Naive B cell (primary cell): ENCODE measurements around the gene IFT74. TPM values are rescaled to one million over a fixed set of nuclear protein-coding genes. Genes with fewer than 3 reads are reported as not detected.
A peak's percentile ranks its signal among the peaks of the same experiment; 100 is the strongest.
"Not testable (repeated sequence)": the region's sequence is repeated elsewhere in the genome, so short reads cannot be mapped to it uniquely, and the experiment has no call there.

Experiments used
- ATAC-seq, 2 donors: fragments of 150-1000 bp; cut with Tn5 transposase; 2 replicates each; pipeline ENCODE4 v1.10.0; 2021; ENCODE audit warnings: low read depth in 2 of 2, mild to moderate bottlenecking in 2 of 2, moderate library complexity in 2 of 2
- DNase-seq: peaks from one replicate; pipeline ENCODE4 v3.0.0; 2022
- H3K27ac Mint-ChIP-seq, 6 donors: one replicate each; pipeline ENCODE4 v1.8.0; 2020 to 2022; ENCODE audit warnings: mild to moderate bottlenecking in 6 of 6, mixed read lengths in 6 of 6, moderate library complexity in 5 of 6, inconsistent platforms in 2 of 6
- H3K27me3 Mint-ChIP-seq, 3 donors: one replicate each; pipeline ENCODE4 v1.8.0; 2021 to 2022; ENCODE audit warnings: mixed read lengths in 3 of 3, mild to moderate bottlenecking in 1 of 3
- H3K36me3 Mint-ChIP-seq, 2 donors: one replicate each; pipeline ENCODE4 v1.8.0; 2020 to 2022; ENCODE audit warnings: mixed read lengths in 2 of 2, inconsistent platforms in 1 of 2, mild to moderate bottlenecking in 1 of 2
- H3K4me1 Mint-ChIP-seq, 3 donors: one replicate each; pipeline ENCODE4 v1.8.0; 2020 to 2022; ENCODE audit warnings: mixed read lengths in 3 of 3, inconsistent platforms in 1 of 3, mild to moderate bottlenecking in 1 of 3, moderate library complexity in 1 of 3
- H3K4me3 Mint-ChIP-seq, 8 donors: one replicate each; pipeline ENCODE4 v1.8.0; 2020 to 2022; ENCODE audit warnings: mild to moderate bottlenecking in 8 of 8, mixed read lengths in 8 of 8, moderate library complexity in 8 of 8, inconsistent platforms in 2 of 8
- H3K9me3 Mint-ChIP-seq, 7 donors: one replicate each; pipeline ENCODE4 v1.8.0; 2020 to 2022; ENCODE audit warnings: mixed read lengths in 7 of 7, mild to moderate bottlenecking in 5 of 7, inconsistent platforms in 2 of 7, moderate library complexity in 1 of 7
- polyA plus RNA-seq, 6 donors: library from polyadenylated mRNA; unstranded; fragments of 300-500 nt; fragmentation: Illumina TruSeq; gene quantifications; one replicate each; pipeline ENCODE4 v1.2.3, GENCODE V29; 2021; ENCODE audit warnings: low read depth in 6 of 6

Gene IFT74
- polyA plus RNA-seq, 6 donors from 2014 or later: 5.9 to 15.6 (median 12.8) TPM

GRCh38 chr9:27059412-27059811, 103.2 kb downstream of the IFT74 start:
- H3K27me3 Mint-ChIP-seq: no peaks in the 10 kb centered on the region

GRCh38 chr9:27059907-27060306, 103.7 kb downstream of the IFT74 start:
- Mint-ChIP-seq H3K36me3 (peaks cover 0 to 18% of the 10 kb centered on the region in 2 donors), H3K27me3 (no peaks in the 10 kb centered on the region), H3K9me3 (no peaks in the 10 kb centered on the region), H3K4me1 (no peaks in the 10 kb centered on the region), H3K27ac (no peak overlapping the region), H3K4me3 (no peak overlapping the region)
- ATAC-seq (no peak), DNase-seq (no peak)

More at GRCh38 chr9:27059412-27059811, 103.2 kb downstream of the IFT74 start:
- Mint-ChIP-seq H3K9me3 (no peaks in the 10 kb centered on the region), H3K27ac (no peak overlapping the region), H3K4me1 (no peaks in the 10 kb centered on the region), H3K36me3 (peaks cover 0 to 23% of the 10 kb centered on the region in 2 donors), H3K4me3 (no peak overlapping the region)
- DNase-seq (no peak), ATAC-seq (no peak)

DNA sequence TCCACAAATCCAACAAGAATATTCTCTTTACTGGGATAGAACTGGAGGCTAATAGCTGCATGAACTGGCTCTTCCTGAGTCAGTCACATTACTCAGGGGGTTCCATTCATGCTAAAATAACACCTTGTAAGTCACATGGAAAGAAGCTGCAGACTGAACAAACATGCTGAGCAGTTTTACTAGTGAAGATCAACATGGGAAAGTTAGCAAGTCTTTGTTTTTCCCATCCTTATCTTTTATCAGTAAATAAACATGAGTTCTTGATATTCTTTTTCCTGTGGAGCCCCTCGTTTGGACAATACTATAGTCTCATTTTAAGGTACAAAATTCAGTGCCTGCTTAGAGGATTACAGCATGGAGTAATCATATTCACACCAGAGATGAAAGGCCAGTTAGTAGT, 109.1 kb downstream of the IFT74 start:
- H3K4me1 Mint-ChIP-seq: no peaks in the 10 kb centered on the region
- no peak overlapping the region for H3K27ac Mint-ChIP-seq
- H3K36me3 Mint-ChIP-seq: peaks cover 0 to 5% of the 10 kb centered on the region in 2 donors
- H3K9me3 Mint-ChIP-seq: no peaks in the 10 kb centered on the region
- ATAC-seq: no peak
- H3K27me3 Mint-ChIP-seq: no peaks in the 10 kb centered on the region
- DNase-seq: no peak
- no peak overlapping the region for H3K4me3 Mint-ChIP-seq

DNA sequence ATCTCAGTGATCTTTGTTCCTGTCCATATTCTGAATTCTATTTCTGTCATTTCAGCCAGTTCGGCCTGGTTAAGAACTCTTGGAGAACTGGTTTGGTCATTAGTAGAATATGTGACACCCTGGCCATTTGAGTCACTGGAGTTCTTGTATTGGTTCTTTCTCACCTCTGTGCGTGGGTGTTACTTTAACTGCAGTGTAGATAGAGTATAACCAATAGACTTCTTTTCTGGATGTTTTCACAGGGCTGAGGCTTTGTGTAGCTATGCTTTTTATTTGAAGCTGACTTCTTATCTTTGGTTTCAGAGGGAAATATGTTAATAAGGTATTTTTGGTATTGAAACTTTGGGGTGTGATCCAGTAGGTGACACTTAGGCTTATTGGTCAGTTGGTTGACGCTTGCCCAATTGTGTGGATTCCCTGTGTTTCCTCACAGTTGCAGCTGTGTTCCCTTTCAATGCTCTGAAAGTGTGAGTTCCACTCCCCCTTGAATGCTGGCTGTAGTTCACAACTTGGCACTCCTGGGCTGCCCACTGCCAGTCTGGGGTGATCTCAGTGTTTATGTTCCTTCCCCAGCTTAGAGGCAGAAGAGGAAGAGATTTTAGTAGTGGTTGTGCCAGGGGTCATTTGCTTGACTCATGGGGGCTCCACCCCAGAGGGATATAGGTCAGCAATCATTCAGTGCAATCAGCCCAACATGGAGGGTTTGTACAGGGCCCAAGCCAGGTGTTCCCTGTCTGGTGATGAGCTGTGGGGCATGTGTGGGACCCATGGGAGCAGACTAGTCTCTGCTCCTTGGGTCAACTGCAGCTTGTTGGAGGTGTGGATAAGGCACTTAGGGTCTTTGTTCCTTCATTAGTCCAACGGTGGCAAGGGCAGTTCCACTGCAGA, 117.9 kb downstream of the IFT74 start:
- Mint-ChIP-seq H3K27ac (no peak overlapping the region), H3K4me3 (no peak overlapping the region), H3K9me3 (peaks cover 0 to 6% (median 0%) of the 10 kb centered on the region in 7 donors), H3K4me1 (peaks cover 0 to 2% (median 0%) of the 10 kb centered on the region in 3 donors), H3K36me3 (peaks cover 6 to 23% of the 10 kb centered on the region in 2 donors), H3K27me3 (no peaks in the 10 kb centered on the region)
- ATAC-seq (no peak), DNase-seq (no peak)

GRCh38 chr9:27078685-27079084, 122.5 kb downstream of the IFT74 start:
- Mint-ChIP-seq H3K27me3 (no peaks in the 10 kb centered on the region), H3K4me1 (peaks cover 0 to 2% (median 0%) of the 10 kb centered on the region in 3 donors), H3K9me3 (peaks cover 0 to 1% (median 0%) of the 10 kb centered on the region in 7 donors), H3K36me3 (peaks cover 6 to 22% of the 10 kb centered on the region in 2 donors), H3K4me3 (no peak overlapping the region), H3K27ac (no peak overlapping the region)
- no peak for DNase-seq
- no peak for ATAC-seq

- Mint-ChIP-seq H3K4me1 (no peaks in the 10 kb centered on the region), H3K36me3 (peaks cover 0 to 7% of the 10 kb centered on the region in 2 donors), H3K27me3 (no peaks in the 10 kb centered on the region), H3K9me3 (no peaks in the 10 kb centered on the region), H3K27ac (peak overlapping the region in 1 of 6 donors; percentile 49), H3K4me3 (no peak overlapping the region)
- ATAC-seq (no peak), DNase-seq (no peak)
Measured at GRCh38 chr9:27085456-27085855, 129.2 kb downstream of the IFT74 start.

GRCh38 chr9:27086818-27087680, 130.8 kb downstream of the IFT74 start:
- H3K27ac Mint-ChIP-seq: no peak overlapping the region
- H3K36me3 Mint-ChIP-seq: no peaks in the 10 kb centered on the region
- ATAC-seq (no peak), DNase-seq (no peak)
- no peaks in the 10 kb centered on the region for H3K4me1 Mint-ChIP-seq
- H3K9me3 Mint-ChIP-seq: peaks cover 0 to 4% (median 0%) of the 10 kb centered on the region in 7 donors
- H3K4me3 Mint-ChIP-seq: no peak overlapping the region
- H3K27me3 Mint-ChIP-seq: peaks cover 0 to 4% (median 0%) of the 10 kb centered on the region in 3 donors

DNA sequence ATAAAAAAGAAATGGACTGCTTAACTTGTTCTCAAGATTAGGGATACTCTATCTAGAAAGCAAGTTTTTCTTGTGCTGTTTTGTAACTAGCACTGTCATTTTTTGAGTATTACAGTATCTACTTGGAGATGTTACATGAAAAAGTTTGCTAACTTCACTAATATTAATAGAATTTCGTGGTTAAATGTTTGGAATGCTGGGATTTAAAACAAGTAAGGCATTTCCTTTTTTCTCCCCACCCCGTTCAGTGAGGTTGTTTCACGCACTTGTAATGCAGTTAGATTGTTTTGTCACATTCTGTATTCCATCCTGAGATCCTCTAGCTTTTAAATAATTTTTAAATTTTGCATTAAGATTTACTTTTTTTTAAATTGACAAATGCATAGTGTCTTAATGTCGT, 132.8 kb downstream of the IFT74 start:
- Mint-ChIP-seq H3K36me3 (no peaks in the 10 kb centered on the region), H3K27ac (no peak overlapping the region), H3K9me3 (peaks cover 0 to 4% (median 0%) of the 10 kb centered on the region in 7 donors), H3K4me3 (no peak overlapping the region), H3K4me1 (peaks cover 2 to 6% (median 6%) of the 10 kb centered on the region in 3 donors), H3K27me3 (peaks cover 0 to 7% (median 7%) of the 10 kb centered on the region in 3 donors)
- ATAC-seq (no peak), DNase-seq (no peak)

GRCh38 chr9:27089706-27090105, 133.5 kb downstream of the IFT74 start:
- peak overlapping the region in 1 of 6 donors; percentile 8 for H3K27ac Mint-ChIP-seq
- DNase-seq (no peak), ATAC-seq (no peak)
- peaks cover 6 to 13% (median 11%) of the 10 kb centered on the region in 3 donors for H3K27me3 Mint-ChIP-seq
- peaks cover 3 to 6% (median 6%) of the 10 kb centered on the region in 3 donors for H3K4me1 Mint-ChIP-seq
- peaks cover 0 to 4% (median 0%) of the 10 kb centered on the region in 7 donors for H3K9me3 Mint-ChIP-seq
- no peaks in the 10 kb centered on the region for H3K36me3 Mint-ChIP-seq
- H3K4me3 Mint-ChIP-seq: no peak overlapping the region

DNA sequence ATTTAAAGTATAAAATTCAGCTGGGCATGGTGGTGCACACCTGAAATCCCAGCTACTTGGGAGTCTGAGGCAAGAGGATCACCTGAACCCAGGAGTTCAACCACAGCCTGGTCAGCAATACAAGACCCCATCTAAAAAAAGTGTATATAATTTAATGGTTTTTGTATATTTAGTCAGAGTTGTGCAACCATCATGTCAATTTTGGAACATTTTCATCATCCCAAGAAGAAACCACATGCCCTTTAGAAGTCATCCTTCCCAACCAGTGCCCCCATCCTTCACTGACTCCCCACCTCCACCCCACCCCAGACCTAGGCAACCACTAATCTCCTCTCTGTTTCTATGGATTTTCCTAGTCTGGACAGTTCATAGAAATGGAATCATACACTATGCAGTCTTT, 134.0 kb downstream of the IFT74 start:
- Mint-ChIP-seq H3K27me3 (peaks cover 9 to 18% (median 15%) of the 10 kb centered on the region in 3 donors), H3K27ac (peak overlapping the region in 1 of 6 donors; percentile 46), H3K4me1 (peaks cover 3 to 6% (median 6%) of the 10 kb centered on the region in 3 donors), H3K4me3 (no peak overlapping the region), H3K36me3 (no peaks in the 10 kb centered on the region), H3K9me3 (peaks cover 0 to 4% (median 0%) of the 10 kb centered on the region in 7 donors)
- ATAC-seq (no peak), DNase-seq (no peak)

DNA sequence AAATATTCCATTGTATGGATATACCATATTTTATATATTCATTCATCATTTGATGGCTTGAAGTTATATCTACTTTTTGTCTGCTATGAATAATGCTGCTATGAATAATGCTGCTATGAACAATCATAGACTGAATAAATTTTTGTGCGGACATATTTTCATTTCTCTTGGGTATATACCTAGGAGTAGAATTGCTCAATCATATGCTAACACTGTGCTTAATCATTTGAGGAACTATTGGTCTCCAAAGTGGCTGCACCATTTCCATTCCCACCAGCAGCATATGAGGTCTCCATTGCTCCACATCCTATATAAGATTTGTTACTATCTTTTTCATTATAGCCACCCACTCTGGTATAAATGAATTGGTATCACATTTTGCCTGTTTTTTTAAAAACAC, 134.5 kb downstream of the IFT74 start:
- peaks cover 3 to 6% (median 6%) of the 10 kb centered on the region in 3 donors for H3K4me1 Mint-ChIP-seq
- no peak overlapping the region for H3K27ac Mint-ChIP-seq
- H3K36me3 Mint-ChIP-seq: no peaks in the 10 kb centered on the region
- DNase-seq (no peak), ATAC-seq (no peak)
- H3K27me3 Mint-ChIP-seq: peaks cover 14 to 23% (median 15%) of the 10 kb centered on the region in 3 donors
- peaks cover 0 to 4% (median 0%) of the 10 kb centered on the region in 7 donors for H3K9me3 Mint-ChIP-seq
- no peak overlapping the region for H3K4me3 Mint-ChIP-seq

GRCh38 chr9:27092496-27092895, 136.3 kb downstream of the IFT74 start:
- H3K9me3 Mint-ChIP-seq: not testable (repeated sequence)

DNA sequence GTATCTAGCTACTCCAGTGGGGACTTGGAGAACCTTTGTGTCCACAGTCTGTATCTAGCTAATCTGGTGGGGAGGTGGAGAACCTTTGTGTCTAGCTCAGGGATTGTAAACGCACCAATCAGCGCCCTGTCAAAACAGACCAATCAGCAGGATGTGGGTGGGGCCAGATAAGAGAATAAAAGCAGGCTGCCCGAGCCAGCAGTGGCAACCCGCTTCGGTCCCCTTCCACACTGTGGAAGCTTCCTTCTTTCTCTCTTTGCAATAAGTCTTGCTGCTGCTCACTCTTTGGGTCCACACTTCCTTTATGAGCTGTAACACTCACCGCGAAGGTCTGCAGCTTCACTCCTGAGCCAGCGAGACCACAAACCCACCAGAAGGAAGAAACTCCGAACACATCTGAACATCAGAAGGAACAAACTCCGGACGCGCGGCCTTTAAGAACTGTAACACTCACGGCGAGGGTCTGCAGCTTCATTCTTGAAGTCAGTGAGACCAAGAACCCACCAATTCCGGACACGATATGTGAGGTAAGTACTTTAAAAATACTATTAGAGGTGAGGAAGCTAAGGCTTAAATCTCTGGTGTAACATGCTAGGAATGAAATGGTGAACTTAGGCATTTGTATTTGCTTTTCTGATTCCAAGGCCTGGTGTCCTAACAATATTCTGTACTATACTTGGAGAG, 137.3 kb downstream of the IFT74 start:
- not testable (repeated sequence) for ATAC-seq, DNase-seq, H3K9me3 Mint-ChIP-seq, H3K27ac Mint-ChIP-seq, H3K4me1 Mint-ChIP-seq, H3K36me3 Mint-ChIP-seq, H3K4me3 Mint-ChIP-seq
- peaks cover 19 to 34% (median 23%) of the 10 kb centered on the region in 3 donors for H3K27me3 Mint-ChIP-seq

More at GRCh38 chr9:27092496-27092895, 136.3 kb downstream of the IFT74 start:
- H3K36me3 Mint-ChIP-seq, DNase-seq, H3K4me3 Mint-ChIP-seq, H3K27ac Mint-ChIP-seq, ATAC-seq, H3K4me1 Mint-ChIP-seq: not testable (repeated sequence)
- peaks cover 19 to 34% (median 23%) of the 10 kb centered on the region in 3 donors for H3K27me3 Mint-ChIP-seq
